PC-3 (cell line): Measurements from ENCODE around the gene HAPLN2. TPM values are rescaled to one million over a fixed set of nuclear protein-coding genes. Genes with fewer than 3 reads are reported as not detected.

Experiments
- ATAC-seq: fragments of 200-7000 bp; cut with Tn5 transposase; 2 replicates; pipeline ENCODE4 v1.9.1; 2020; ENCODE audit warnings: mild to moderate bottlenecking, moderate library complexity
- BruUV-seq: library from RNA; stranded (reverse); fragments of 400-500 nt; replicated peaks from 2 replicates; lab custom pipeline; 2021; lab: Mats Ljungman, UMichigan
- CTCF ChIA-PET: fragments of 300-600 bp; sonication (Branson Sonifier 250); formaldehyde crosslinking; loops from one replicate; lab custom pipeline; 2022; ENCODE audit warnings: antibody characterized with exemption; lab: Charles Lee
- POLR2A ChIA-PET: fragments of 300-600 bp; sonication (Branson Sonifier 250); formaldehyde crosslinking; loops from one replicate; lab custom pipeline; 2022; ENCODE audit warnings: antibody characterized with exemption; ENCODE audit not compliant: unreplicated experiment; lab: Charles Lee
- DNase-seq: peaks from one replicate; pipeline ENCODE4 v3.0.0-alpha.2; 2015
- H2AFZ ChIP-seq: fragments of 300-600 bp; sonication (generic); 2 replicates; pipeline ENCODE4 v1.6.0; 2016; ENCODE audit warnings: antibody characterized with exemption, low read length
- H3F3A ChIP-seq: fragments of 300-600 bp; sonication (generic); one replicate; pipeline ENCODE4 v1.6.0; 2017; ENCODE audit warnings: antibody characterized with exemption, low read length, control low read depth, mild to moderate bottlenecking; ENCODE audit not compliant: unreplicated experiment
- H3K27ac ChIP-seq: fragments of 300-600 bp; sonication (generic); 2 replicates; pipeline ENCODE4 v1.5.1; 2016; ENCODE audit warnings: mild to moderate bottlenecking, low read length
- H3K27me3 ChIP-seq: fragments of 300-600 bp; sonication (generic); 2 replicates; pipeline ENCODE4 v1.6.1; 2016; ENCODE audit warnings: low read length, mixed read lengths
- H3K36me3 ChIP-seq: fragments of 300-600 bp; sonication (generic); 2 replicates; pipeline ENCODE4 v1.6.1; 2016; ENCODE audit warnings: low read depth, mixed run types, low read length, mixed read lengths
- H3K4me1 ChIP-seq: fragments of 300-600 bp; sonication (generic); 2 replicates; pipeline ENCODE4 v1.5.1; 2016; ENCODE audit warnings: low read length; ENCODE audit not compliant: insufficient read depth
- H3K4me2 ChIP-seq: fragments of 300-600 bp; sonication (generic); 2 replicates; pipeline ENCODE4 v1.6.0; 2016; ENCODE audit warnings: low read length
- H3K4me3 ChIP-seq: fragments of 300-600 bp; sonication (generic); 2 replicates; pipeline ENCODE4 v1.5.1; 2016; ENCODE audit warnings: mild to moderate bottlenecking, low read length, mixed read lengths
- H3K79me2 ChIP-seq: fragments of 300-600 bp; sonication (generic); 2 replicates; pipeline ENCODE4 v1.6.1; 2017; ENCODE audit warnings: low read length, mixed read lengths
- H3K9ac ChIP-seq: fragments of 300-600 bp; sonication (generic); 2 replicates; pipeline ENCODE4 v1.6.0; 2016; ENCODE audit warnings: mild to moderate bottlenecking, low read length
- H3K9me2 ChIP-seq: fragments of 300-600 bp; sonication (generic); replicated peaks from 2 replicates; pipeline ENCODE4 v1.6.1; 2016; ENCODE audit warnings: mixed run types, low read length, mixed read lengths
- H3K9me3 ChIP-seq: fragments of 300-600 bp; sonication (generic); 2 replicates; pipeline ENCODE4 v1.6.1; 2016; ENCODE audit warnings: low read length, mixed read lengths
- H4K20me1 ChIP-seq: fragments of 300-600 bp; sonication (generic); 2 replicates; pipeline ENCODE4 v1.6.1; 2016; ENCODE audit warnings: low read length, mixed read lengths
- CTCF ChIP-seq: fragments of 300-600 bp; sonication (generic); conservative IDR thresholded peaks from 2 replicates; pipeline ENCODE4 v1.5.1; 2017; ENCODE audit warnings: antibody characterized with exemption, low read depth, mild to moderate bottlenecking, low read length
- EZH2 ChIP-seq: fragments of 300-600 bp; sonication (generic); IDR thresholded peaks from one replicate; pipeline ENCODE4 v1.6.1; 2017; ENCODE audit warnings: antibody characterized with exemption, mild to moderate bottlenecking, low read length; ENCODE audit not compliant: unreplicated experiment
- EZH2phosphoT487 ChIP-seq: fragments of 300-600 bp; sonication (generic); IDR thresholded peaks from 2 replicates; pipeline ENCODE4 v1.6.1; 2018; ENCODE audit warnings: mild to moderate bottlenecking, antibody characterized with exemption, low read length, borderline replicate concordance
- intact Hi-C: fragments of 100-400 bp; cut with micrococcal nuclease; formaldehyde crosslinking; loops from 2 replicates; pipeline ENCODE4 v1.9.0; 2023
- total RNA-seq: library from RNA; depleted of rRNA; stranded (reverse); fragments of >200 nt; gene quantifications from 2 replicates; pipeline ENCODE4 v1.2.3, GENCODE V29; 2014

HAPLN2 gene
- total RNA-seq, 1 experiment from 2014 or later = 1.1 TPM

- H3K4me1 ChIP-seq = peaks cover 52% of the 10 kb centered on the region
- H3K9me2 ChIP-seq = no peaks in the 10 kb centered on the region
- H3K9me3 ChIP-seq = no peaks in the 10 kb centered on the region
- intact Hi-C loops = loop anchor here (1.0 kb wide), 2 partner anchors 17 to 66 kb away; partner anchors contain the start of gene NES
- peaks cover 5% of the 10 kb centered on the region for H3F3A ChIP-seq
- H3K79me2 ChIP-seq = peaks cover 15% of the 10 kb centered on the region
- no peaks in the 10 kb centered on the region for H3K36me3 ChIP-seq
- POLR2A ChIA-PET = interaction anchor here (0.6 kb wide), 1 partner anchor 1924 kb away, joined by 3 read pairs; no protein-coding TSS in a partner anchor
- TF ChIP-seq CTCF (peak; percentile 100), EZH2phosphoT487 (no peak)
- peak overlapping the region; percentile 57 for H3K9ac ChIP-seq
- no peaks in the 10 kb centered on the region for H4K20me1 ChIP-seq
- H2AFZ ChIP-seq = peak overlapping the region; percentile 65
- ATAC-seq (peak; percentile 70), DNase-seq (peak; percentile 99)
- H3K4me2 ChIP-seq = peak overlapping the region; percentile 83
- CTCF ChIA-PET = interaction anchor here (0.9 to 2.6 kb wide), 4 partner anchors 11 to 66 kb away, joined by 3 to 37 read pairs (median 3); partner anchors contain the start of gene NES
- BruUV-seq = no TSS peak
- H3K27ac ChIP-seq = peak overlapping the region; percentile 66
- peak overlapping the region; percentile 64 for H3K4me3 ChIP-seq
- 0 out of 2 replicates have a peak, but pooled peaks cover 3% of the 10 kb centered on the region for H3K27me3 ChIP-seq
Measured at GRCh38 chr1:156659988-156660751, 41.0 kb downstream of the HAPLN2 start.

GRCh38 chr1:156660752-156661112 is 41.5 kb downstream of the HAPLN2 start:
- Histone ChIP-seq H3K9me3 (no peaks in the 10 kb centered on the region), H2AFZ (no peak overlapping the region), H3K9me2 (no peaks in the 10 kb centered on the region), H3K27ac (peak overlapping the region; percentile 66), H3K4me1 (peaks cover 52% of the 10 kb centered on the region), H3K4me3 (peak overlapping the region; percentile 64), H4K20me1 (no peaks in the 10 kb centered on the region), H3K36me3 (no peaks in the 10 kb centered on the region), H3K9ac (peak overlapping the region; percentile 57), H3K27me3 (0 out of 2 replicates have a peak, but pooled peaks cover 3% of the 10 kb centered on the region), H3K79me2 (peaks cover 15% of the 10 kb centered on the region), H3F3A (peaks cover 5% of the 10 kb centered on the region), H3K4me2 (peak overlapping the region; percentile 83)
- TF ChIP-seq EZH2 = no peak
- no peak for TF ChIP-seq EZH2phosphoT487
- ChIA-PET POLR2A (interaction anchor here (0.6 kb wide), 2 partner anchors 59 to 1925 kb away, joined by 3 to 19 read pairs; no protein-coding TSS in a partner anchor), CTCF (interaction anchor here (0.7 to 2.6 kb wide), 5 partner anchors 17 to 177 kb away, joined by 3 to 37 read pairs (median 5); partner anchors contain the start of genes ISG20L2, METTL25B and NES)
- BruUV-seq = TSS peak; percentile 97
- ATAC-seq (peak; percentile 3; the same call in 1 of the 2 replicates), DNase-seq (no peak)
- intact Hi-C loops = loop anchor here (1.0 kb wide), 2 partner anchors 17 to 66 kb away; partner anchors contain the start of gene NES

- peak overlapping the region; percentile 56 for H2AFZ ChIP-seq
- CTCF ChIA-PET = interaction anchor here (0.6 to 1.4 kb wide), 6 partner anchors 14 to 161 kb away, joined by 3 to 7 read pairs (median 3); no protein-coding TSS in a partner anchor
- H3K4me3 ChIP-seq = no peak overlapping the region
- BruUV-seq = no TSS peak
- peaks cover 5% of the 10 kb centered on the region for H3F3A ChIP-seq
- no peaks in the 10 kb centered on the region for H3K9me3 ChIP-seq
- ATAC-seq = peak; percentile 12
- H3K27ac ChIP-seq = peak overlapping the region; percentile 66
- TF ChIP-seq CTCF (no peak), EZH2phosphoT487 (no peak), EZH2 (no peak)
- DNase-seq = no peak
- H3K36me3 ChIP-seq = no peaks in the 10 kb centered on the region
- intact Hi-C loops = no loop called here
- H3K4me1 ChIP-seq = peaks cover 48% of the 10 kb centered on the region
- H3K79me2 ChIP-seq = peaks cover 15% of the 10 kb centered on the region
- no peaks in the 10 kb centered on the region for H3K27me3 ChIP-seq
- H3K9me2 ChIP-seq = no peaks in the 10 kb centered on the region
- peak overlapping the region; percentile 54 for H3K9ac ChIP-seq
- POLR2A ChIA-PET = interaction anchor here (0.6 to 0.7 kb wide), 2 partner anchors 14 to 162 kb away, joined by 3 to 5 read pairs; partner anchors contain the start of gene MEF2D
- H3K4me2 ChIP-seq = peak overlapping the region; percentile 83
- no peaks in the 10 kb centered on the region for H4K20me1 ChIP-seq
Measured at GRCh38 chr1:156662005-156662799, 43.0 kb downstream of the HAPLN2 start.
